ENCODE data around the gene HAO2. TPM values are rescaled to one million over a fixed set of nuclear protein-coding genes. Genes with fewer than 3 reads are reported as not detected.

HAO2 gene
- total and polyA plus RNA-seq, 2 experiments from 2014 or later: not detected

- ATAC-seq: no peak
Measured at GRCh38 chr1:119336848-119337247, 31.7 kb upstream of the HAO2 start.

More at GRCh38 chr1:119336848-119337247, 31.7 kb upstream of the HAO2 start:
- Histone ChIP-seq H3K79me2 (replicated peaks; ENCODE audit: insufficient read depth) (no peaks in the 10 kb centered on the region), H3K4me1 (ENCODE audit: insufficient read depth) (peaks cover 30% of the 10 kb centered on the region), H3K36me3 (ENCODE audit: insufficient read depth) (no peaks in the 10 kb centered on the region), H3K27ac (ENCODE audit: low read depth) (no peak overlapping the region), H3K9me2 (ENCODE audit: insufficient read depth) (peaks cover 11% of the 10 kb centered on the region; the same call in 1 of the 2 replicates), H4K20me1 (replicated peaks; ENCODE audit: insufficient read depth) (no peaks in the 10 kb centered on the region), H3K4me2 (no peak overlapping the region), H3F3A (replicated peaks; ENCODE audit: low read depth) (peaks cover 17% of the 10 kb centered on the region), H3K27me3 (ENCODE audit: insufficient read depth) (no peaks in the 10 kb centered on the region), H3K4me3 (no peak overlapping the region), H2AFZ (no peak overlapping the region)
- peaks cover 28% of the 10 kb centered on the region for H3K36me3 Mint-ChIP-seq (ENCODE audit: low read depth)
- H3K27ac Mint-ChIP-seq: no peak overlapping the region
- no peak for TF ChIP-seq CREB1 (CRISPR knock-in tag; IDR thresholded peaks at IDR 0.05; ENCODE audit: low read depth)
- no peak for TF ChIP-seq ZNF114 (CRISPR knock-in tag; IDR thresholded peaks at IDR 0.05)
- TF ChIP-seq STAT1 (IDR thresholded peaks at IDR 0.05; ENCODE audit: unreplicated experiment): no peak
- no peak for TF ChIP-seq REST (IDR thresholded peaks at IDR 0.05; ENCODE audit: unreplicated experiment)
- no peak for TF ChIP-seq POLR2AphosphoS5 (IDR thresholded peaks at IDR 0.05; ENCODE audit: low read depth)
- no peak for TF ChIP-seq EZH2 (IDR thresholded peaks at IDR 0.05; ENCODE audit: low read depth, unreplicated experiment)
- TF ChIP-seq ZNF331 (CRISPR knock-in tag; IDR thresholded peaks at IDR 0.05; ENCODE audit: low read depth): no peak
- TF ChIP-seq CTCF (conservative IDR thresholded peaks at IDR 0.05; ENCODE audit: low read depth in 2 of 2): no peak
- TF ChIP-seq ZNF462 (CRISPR knock-in tag; IDR thresholded peaks at IDR 0.05): no peak
- no peak overlapping the region for H3K4me3 Mint-ChIP-seq
- H3K9me3 Mint-ChIP-seq: peaks cover 15% of the 10 kb centered on the region
- peaks cover 4% of the 10 kb centered on the region for H3K27me3 Mint-ChIP-seq (ENCODE audit: insufficient read depth, low read depth, poor library complexity)
- DNase-seq (ENCODE audit: low spot score): no peak
- H3K4me1 Mint-ChIP-seq: peaks cover 51% of the 10 kb centered on the region
